Uterus (tissue), 4 donors: ENCODE measurements around the gene GLP1R. TPM values are rescaled to one million over a fixed set of nuclear protein-coding genes. Genes with fewer than 3 reads are reported as not detected.

Experiments used
- DNase-seq, 2 donors: peaks; one replicate each; pipeline ENCODE4 v3.0.0-alpha.2; 2019 to 2020
- H3K27ac ChIP-seq, 2 donors: fragments of 200-600 bp; sonication (generic); 1 replicate in 1 of 2; 2 replicates in 1 of 2; pipeline ENCODE4 v1.5.1; 2016 to 2018
- H3K27me3 ChIP-seq, 2 donors: fragments of 200-600 bp; sonication (generic); one replicate each; pipeline ENCODE4 v1.5.1; 2018 to 2019; ENCODE audit warnings: control low read depth in 1 of 2
- H3K36me3 ChIP-seq, 2 donors: fragments of 200-600 bp; sonication (generic); one replicate each; pipeline ENCODE4 v1.5.1; 2019; ENCODE audit warnings: control low read depth in 1 of 2
- H3K4me1 ChIP-seq, 2 donors: fragments of 200-600 bp; sonication (generic); one replicate each; pipeline ENCODE4 v1.5.1; 2018 to 2019; ENCODE audit warnings: control low read depth in 1 of 2
- H3K4me3 ChIP-seq, 2 donors: fragments of 200-600 bp; sonication (generic); 1 replicate in 1 of 2; 2 replicates in 1 of 2; pipeline ENCODE4 v1.5.1; 2018 to 2019; ENCODE audit warnings: mild to moderate bottlenecking in 1 of 2
- H3K9me3 ChIP-seq, 2 donors: fragments of 200-600 bp; sonication (generic); one replicate each; pipeline ENCODE4 v1.5.1; 2019; ENCODE audit warnings: control low read depth in 1 of 2
- POLR2A ChIP-seq, 2 donors: fragments of 450-650 bp; IDR thresholded peaks; one replicate each; pipeline ENCODE4 v1.6.1; 2016; ENCODE audit warnings: antibody characterized with exemption in 2 of 2, mild to moderate bottlenecking in 1 of 2, moderate library complexity in 1 of 2
- intact Hi-C: fragments of 100-400 bp; cut with DNase I; formaldehyde crosslinking; loops from one replicate; pipeline ENCODE4 v1.15.1; 2023; ENCODE audit warnings: low total_unique reads
- total RNA-seq, 4 donors: library from RNA; depleted of rRNA in 3 of 4; stranded (reverse); fragments of >200 nt in 3 of 4; gene quantifications; one replicate each; pipeline versions ENCODE4 v1.1.0 to v1.2.4, GENCODE V29; 2014 to 2023
- TF ChIP-seq, protein P1 (sequence below), 4 experiments: fragments of 200-600 bp in 2 of 4; fragments of 450-650 bp in 2 of 4; sonication (generic) in 2 of 4; IDR thresholded peaks; one replicate each; pipeline ENCODE4 v1.5.1; 2016 to 2019; ENCODE audit warnings: antibody characterized with exemption in 4 of 4, mild to moderate bottlenecking in 2 of 4, moderate library complexity in 1 of 4
- donor health status: DM: yes; HTN: yes; CAD: no.

Gene GLP1R
- total RNA-seq, 4 donors from 2014 or later = 0.55 TPM; not detected in 3

- H3K4me1 ChIP-seq = no peaks in the 10 kb centered on the region
- H3K27me3 ChIP-seq = no peaks in the 10 kb centered on the region
- no peaks in the 10 kb centered on the region for H3K36me3 ChIP-seq
- no peak for TF ChIP-seq POLR2A (IDR thresholded peaks at IDR 0.05)
- TF ChIP-seq, protein P1, sequence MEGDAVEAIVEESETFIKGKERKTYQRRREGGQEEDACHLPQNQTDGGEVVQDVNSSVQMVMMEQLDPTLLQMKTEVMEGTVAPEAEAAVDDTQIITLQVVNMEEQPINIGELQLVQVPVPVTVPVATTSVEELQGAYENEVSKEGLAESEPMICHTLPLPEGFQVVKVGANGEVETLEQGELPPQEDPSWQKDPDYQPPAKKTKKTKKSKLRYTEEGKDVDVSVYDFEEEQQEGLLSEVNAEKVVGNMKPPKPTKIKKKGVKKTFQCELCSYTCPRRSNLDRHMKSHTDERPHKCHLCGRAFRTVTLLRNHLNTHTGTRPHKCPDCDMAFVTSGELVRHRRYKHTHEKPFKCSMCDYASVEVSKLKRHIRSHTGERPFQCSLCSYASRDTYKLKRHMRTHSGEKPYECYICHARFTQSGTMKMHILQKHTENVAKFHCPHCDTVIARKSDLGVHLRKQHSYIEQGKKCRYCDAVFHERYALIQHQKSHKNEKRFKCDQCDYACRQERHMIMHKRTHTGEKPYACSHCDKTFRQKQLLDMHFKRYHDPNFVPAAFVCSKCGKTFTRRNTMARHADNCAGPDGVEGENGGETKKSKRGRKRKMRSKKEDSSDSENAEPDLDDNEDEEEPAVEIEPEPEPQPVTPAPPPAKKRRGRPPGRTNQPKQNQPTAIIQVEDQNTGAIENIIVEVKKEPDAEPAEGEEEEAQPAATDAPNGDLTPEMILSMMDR (IDR thresholded peaks at IDR 0.05) = no peak
- H3K9me3 ChIP-seq = no peaks in the 10 kb centered on the region
- DNase-seq = no peak
- H3K4me3 ChIP-seq = no peak overlapping the region
- intact Hi-C loops = no loop called here
- no peak overlapping the region for H3K27ac ChIP-seq
Observed at GRCh38 chr6:39040080-39040673, 8.4 kb upstream of the GLP1R start.

DNA sequence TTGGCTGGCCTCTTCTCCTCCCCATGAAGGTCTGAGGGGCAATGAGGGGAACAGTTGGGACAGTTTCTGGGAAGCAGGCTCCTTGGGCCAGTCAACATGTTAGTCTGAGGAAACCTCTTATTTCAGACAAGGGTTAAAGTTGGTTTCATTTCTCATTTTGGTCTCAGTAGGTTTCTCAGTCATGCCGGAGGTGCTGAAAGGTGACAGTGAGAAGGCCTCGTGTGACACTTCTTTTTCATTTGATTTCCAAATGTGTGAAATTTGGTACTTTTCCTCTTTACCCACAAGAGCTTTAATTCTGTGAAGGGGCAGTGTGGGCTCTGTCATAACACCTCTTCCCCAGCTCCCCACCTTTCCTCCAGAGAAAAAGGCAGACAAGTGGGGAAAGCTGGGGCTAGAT lies 7.5 kb upstream of the GLP1R start:
- intact Hi-C loops = no loop called here
- no peak for DNase-seq
- TF ChIP-seq, protein P1 (IDR thresholded peaks at IDR 0.05) = no peak
- TF ChIP-seq POLR2A (IDR thresholded peaks at IDR 0.05) = no peak
- Histone ChIP-seq H3K4me1 (no peaks in the 10 kb centered on the region), H3K27ac (no peak overlapping the region), H3K36me3 (no peaks in the 10 kb centered on the region), H3K9me3 (no peaks in the 10 kb centered on the region), H3K27me3 (no peaks in the 10 kb centered on the region), H3K4me3 (no peak overlapping the region)

- intact Hi-C loops = no loop called here
- H3K9me3 ChIP-seq = no peaks in the 10 kb centered on the region
- TF ChIP-seq, protein P1 (IDR thresholded peaks at IDR 0.05) = no peak
- no peak for TF ChIP-seq POLR2A (IDR thresholded peaks at IDR 0.05)
Observed at GRCh38 chr6:39043776-39044175, 4.8 kb upstream of the GLP1R start.

GRCh38 chr6:39044181-39044580 lies 4.4 kb upstream of the GLP1R start:
- no peak for DNase-seq
- Histone ChIP-seq H3K27me3 (peaks cover 0 to 4% of the 10 kb centered on the region in 2 donors), H3K36me3 (no peaks in the 10 kb centered on the region), H3K27ac (no peak overlapping the region), H3K4me1 (no peaks in the 10 kb centered on the region), H3K4me3 (no peak overlapping the region), H3K9me3 (no peaks in the 10 kb centered on the region)
- intact Hi-C loops = no loop called here
- no peak for TF ChIP-seq POLR2A (IDR thresholded peaks at IDR 0.05)
- TF ChIP-seq, protein P1 (IDR thresholded peaks at IDR 0.05) = no peak

More at GRCh38 chr6:39043776-39044175, 4.8 kb upstream of the GLP1R start:
- H3K4me1 ChIP-seq = no peaks in the 10 kb centered on the region
- peaks cover 0 to 4% of the 10 kb centered on the region in 2 donors for H3K27me3 ChIP-seq
- no peak overlapping the region for H3K27ac ChIP-seq
- H3K4me3 ChIP-seq = no peak overlapping the region
- DNase-seq = no peak
- H3K36me3 ChIP-seq = no peaks in the 10 kb centered on the region

DNA sequence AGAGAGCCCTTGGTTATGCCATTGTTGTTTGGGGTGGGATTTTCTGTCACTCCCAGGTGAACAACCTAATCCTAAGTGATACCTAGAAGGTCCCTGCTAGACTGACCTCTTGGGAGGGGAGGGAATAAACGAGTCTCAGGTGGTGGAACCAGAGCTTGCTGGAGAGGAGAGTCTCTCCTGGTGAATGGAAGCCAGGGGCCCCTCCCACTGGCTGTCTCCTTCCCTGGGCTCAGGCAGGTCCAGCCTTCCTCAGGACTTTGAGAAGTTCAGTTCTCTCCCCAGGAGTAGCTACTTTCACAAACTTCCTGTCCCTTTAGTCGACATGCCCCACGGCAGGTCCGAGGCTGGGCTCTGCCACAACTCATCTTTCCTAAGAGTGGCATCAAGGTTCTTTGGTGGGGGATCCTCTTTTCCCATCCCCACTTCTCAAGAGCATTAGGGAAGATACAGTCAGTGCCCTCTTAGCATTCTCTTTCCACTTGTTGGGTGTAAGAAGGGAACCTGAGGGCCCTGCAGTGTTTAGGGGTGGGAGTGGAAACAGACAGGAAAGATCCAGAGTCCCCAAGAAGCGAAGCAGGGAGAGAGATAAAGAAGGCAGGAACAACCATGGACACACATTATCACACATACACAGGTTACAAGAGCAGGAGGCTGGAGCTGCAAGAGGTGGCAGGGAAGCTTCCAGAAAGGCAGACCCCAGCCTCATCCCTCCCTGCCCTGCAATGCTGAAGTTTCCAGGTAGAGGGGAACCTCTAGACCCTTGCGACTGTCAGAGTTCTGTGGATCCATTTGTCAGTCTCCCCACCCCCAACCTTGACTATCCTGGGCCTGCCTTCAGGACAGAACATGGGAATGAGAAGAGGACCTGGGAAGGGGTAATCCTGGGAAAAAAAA lies 900 bp upstream of the GLP1R start:
- H3K27ac ChIP-seq = no peak overlapping the region
- TF ChIP-seq, protein P1 (IDR thresholded peaks at IDR 0.05) = no peak
- TF ChIP-seq POLR2A (IDR thresholded peaks at IDR 0.05) = no peak
- DNase-seq = no peak
- no peak overlapping the region for H3K4me3 ChIP-seq
- H3K36me3 ChIP-seq = no peaks in the 10 kb centered on the region
- intact Hi-C loops = no loop called here
- H3K4me1 ChIP-seq = no peaks in the 10 kb centered on the region
- H3K9me3 ChIP-seq = no peaks in the 10 kb centered on the region
- H3K27me3 ChIP-seq = peaks cover 0 to 4% of the 10 kb centered on the region in 2 donors
